Upper lobe of left lung (tissue), 6 donors: ENCODE data around the gene PLOD1. TPM values are rescaled to one million over a fixed set of nuclear protein-coding genes. Genes with fewer than 3 reads are reported as not detected.
"Not testable (repeated sequence)": the region's sequence is repeated elsewhere in the genome, so short reads cannot be mapped to it uniquely, and the experiment has no call there.

Experiments
- ATAC-seq, 2 donors: fragments of 200-7000 bp; cut with Tn5 transposase; one replicate each; pipeline ENCODE4 v1.9.1; 2022; ENCODE audit warnings: mild to moderate bottlenecking in 2 of 2, moderate library complexity in 2 of 2; ENCODE audit not compliant: low FRiP score in 2 of 2
- DNase-seq, 2 donors: peaks; one replicate each; pipeline ENCODE4 v3.0.0-alpha.2; 2019 to 2020
- H3K27ac ChIP-seq, 4 donors: fragments of 200-600 bp; sonication (generic); one replicate each; pipeline ENCODE4 v1.5.1; 2016 to 2019
- H3K27me3 ChIP-seq, 4 donors: fragments of 200-600 bp; sonication (generic); one replicate each; pipeline ENCODE4 v1.5.1; 2017 to 2019
- H3K36me3 ChIP-seq, 4 donors: fragments of 200-600 bp; sonication (generic); one replicate each; pipeline ENCODE4 v1.5.1; 2016 to 2019
- H3K4me1 ChIP-seq, 4 donors: fragments of 200-600 bp; sonication (generic); one replicate each; pipeline ENCODE4 v1.5.1; 2018 to 2019
- H3K4me3 ChIP-seq, 4 donors: fragments of 200-600 bp; sonication (generic); one replicate each; pipeline ENCODE4 v1.5.1; 2017 to 2019; ENCODE audit warnings: mild to moderate bottlenecking in 2 of 4, moderate library complexity in 1 of 4
- H3K9me3 ChIP-seq, 4 donors: fragments of 200-600 bp; sonication (generic); one replicate each; pipeline ENCODE4 v1.5.1; 2018 to 2019
- CTCF ChIP-seq, 6 experiments: fragments of 450-650 bp in 4 of 6; fragments of 200-600 bp in 2 of 6; sonication (generic) in 2 of 6; IDR thresholded peaks; one replicate each; pipeline ENCODE4 v1.5.1; 2016 to 2019; ENCODE audit warnings: antibody characterized with exemption in 6 of 6
- EP300 ChIP-seq, 4 donors: sonication (generic); formaldehyde crosslinking; IDR thresholded peaks; one replicate each; pipeline ENCODE4 v1.5.1; 2017; ENCODE audit warnings: antibody characterized with exemption in 4 of 4, control low read depth in 2 of 4
- POLR2A ChIP-seq, 4 donors: fragments of 450-650 bp; IDR thresholded peaks; one replicate each; pipeline ENCODE4 v1.5.1; 2016 to 2017; ENCODE audit warnings: antibody characterized with exemption in 4 of 4, mild to moderate bottlenecking in 2 of 4
- POLR2AphosphoS5 ChIP-seq, 2 donors: sonication (generic); formaldehyde crosslinking; IDR thresholded peaks; one replicate each; pipeline ENCODE4 v1.5.1; 2017; ENCODE audit warnings: antibody characterized with exemption in 2 of 2
- WGBS, 2 donors: methylation state at CpG; one replicate each; pipeline ENCODE4 v1.1.5; 2017 to 2018; 5-methylcytosine and 5-hydroxymethylcytosine counted together
- total RNA-seq, 6 donors: library from RNA; depleted of rRNA in 4 of 6; stranded (reverse); fragments of >200 nt in 4 of 6; gene quantifications; one replicate each; pipeline versions ENCODE4 v1.1.0 to v1.2.1, GENCODE V29; 2016 to 2021
- donor health status: DM: no; HTN: no; CAD: no; lungs with moderate emphysema.
- donor health status: DM: no; HTN: yes; CAD: no; lungs with severe emphysema.

Gene PLOD1
- total RNA-seq, 6 donors from 2014 or later = 31.4 to 99.0 (median 52.8) TPM

- H3K9me3 ChIP-seq = no peaks in the 10 kb centered on the region
- H3K4me3 ChIP-seq = peak overlapping the region; percentile 24 to 99 (median 78)
- DNase-seq (no peak), ATAC-seq (no peak)
- H3K36me3 ChIP-seq = peaks cover 7 to 41% (median 37%) of the 10 kb centered on the region in 4 donors
- WGBS, 2 donors = 54 to 75% methylated on average over 12 to 16 of the region's 16 CpGs
- no peaks in the 10 kb centered on the region for H3K27me3 ChIP-seq
- H3K27ac ChIP-seq = peak overlapping the region in 1 of 4 donors; percentile 90
- peaks cover 34 to 60% (median 50%) of the 10 kb centered on the region in 4 donors for H3K4me1 ChIP-seq
- no peak for TF ChIP-seq POLR2A (IDR thresholded peaks at IDR 0.05)
- TF ChIP-seq EP300 (IDR thresholded peaks at IDR 0.05) = no peak
- no peak for TF ChIP-seq CTCF (IDR thresholded peaks at IDR 0.05)
- no peak for TF ChIP-seq POLR2AphosphoS5 (IDR thresholded peaks at IDR 0.05)
These were observed 10.0 kb upstream of the PLOD1 start for GRCh38 chr1:11924334-11925195.

- peak in 1 of 2 donors; percentile 80 for DNase-seq
- H3K27ac ChIP-seq = peak overlapping the region in 2 of 4 donors; percentile 68 to 90
- H3K9me3 ChIP-seq, H3K27me3 ChIP-seq: not testable (repeated sequence)
- peak in 1 of 2 donors; percentile 15 for ATAC-seq
- H3K4me1 ChIP-seq = peaks cover 42 to 62% (median 58%) of the 10 kb centered on the region in 4 donors
- H3K36me3 ChIP-seq = peaks cover 7 to 33% (median 29%) of the 10 kb centered on the region in 4 donors
- 18% methylated on average over 3 of the region's 54 CpGs; no CpG with 5 or more reads in 1 of the 2 donors for WGBS, 2 donors
- H3K4me3 ChIP-seq = peak overlapping the region; percentile 62 to 99 (median 78)
These were observed 9.2 kb upstream of the PLOD1 start for GRCh38 chr1:11925196-11925937.

GRCh38 chr1:11925938-11926292, 8.6 kb upstream of the PLOD1 start:
- peak; percentile 31 to 91 for DNase-seq

GRCh38 chr1:11927866-11928592, 6.5 kb upstream of the PLOD1 start:
- WGBS, 2 donors = 51 to 55% methylated on average over 5 of the region's 5 CpGs
- no peak for TF ChIP-seq CTCF (IDR thresholded peaks at IDR 0.05)
- TF ChIP-seq EP300 (IDR thresholded peaks at IDR 0.05) = no peak
- TF ChIP-seq POLR2AphosphoS5 (IDR thresholded peaks at IDR 0.05) = no peak
- TF ChIP-seq POLR2A (IDR thresholded peaks at IDR 0.05) = no peak
- peaks cover 0 to 8% (median 5%) of the 10 kb centered on the region in 4 donors for H3K36me3 ChIP-seq
- H3K27ac ChIP-seq = no peak overlapping the region
- no peaks in the 10 kb centered on the region for H3K9me3 ChIP-seq
- H3K4me1 ChIP-seq = peaks cover 49 to 57% (median 54%) of the 10 kb centered on the region in 4 donors
- ATAC-seq (no peak), DNase-seq (no peak)
- no peak overlapping the region for H3K4me3 ChIP-seq
- H3K27me3 ChIP-seq = no peaks in the 10 kb centered on the region

More at GRCh38 chr1:11925938-11926292, 8.6 kb upstream of the PLOD1 start:
- ATAC-seq = no peak
- Histone ChIP-seq H3K4me1 (peaks cover 41 to 62% (median 59%) of the 10 kb centered on the region in 4 donors), H3K27ac (peak overlapping the region in 2 of 4 donors; percentile 68 to 90), H3K27me3 (no peaks in the 10 kb centered on the region), H3K9me3 (no peaks in the 10 kb centered on the region), H3K36me3 (peaks cover 7 to 28% (median 25%) of the 10 kb centered on the region in 4 donors), H3K4me3 (peak overlapping the region; percentile 62 to 99 (median 78))
- WGBS, 2 donors = 0% methylated on average over 1 of the region's 41 CpGs; no CpG with 5 or more reads in 1 of the 2 donors
- TF ChIP-seq POLR2AphosphoS5 (IDR thresholded peaks at IDR 0.05) (no peak), EP300 (IDR thresholded peaks at IDR 0.05) (no peak), CTCF (IDR thresholded peaks at IDR 0.05) (peak in 1 of 6 experiments; percentile 30), POLR2A (IDR thresholded peaks at IDR 0.05) (no peak)
